SIG-M5 (cell line): Measurements from ENCODE around the gene DCUN1D2.
"Not testable (repeated sequence)": the region's sequence is repeated elsewhere in the genome, so short reads cannot be mapped to it uniquely, and the experiment has no call there.

ENCODE experiments used
- DNase-seq: peaks from one replicate; lab custom pipeline; 2025; lab: John Stamatoyannopoulos, UW

DCUN1D2 gene

DNA sequence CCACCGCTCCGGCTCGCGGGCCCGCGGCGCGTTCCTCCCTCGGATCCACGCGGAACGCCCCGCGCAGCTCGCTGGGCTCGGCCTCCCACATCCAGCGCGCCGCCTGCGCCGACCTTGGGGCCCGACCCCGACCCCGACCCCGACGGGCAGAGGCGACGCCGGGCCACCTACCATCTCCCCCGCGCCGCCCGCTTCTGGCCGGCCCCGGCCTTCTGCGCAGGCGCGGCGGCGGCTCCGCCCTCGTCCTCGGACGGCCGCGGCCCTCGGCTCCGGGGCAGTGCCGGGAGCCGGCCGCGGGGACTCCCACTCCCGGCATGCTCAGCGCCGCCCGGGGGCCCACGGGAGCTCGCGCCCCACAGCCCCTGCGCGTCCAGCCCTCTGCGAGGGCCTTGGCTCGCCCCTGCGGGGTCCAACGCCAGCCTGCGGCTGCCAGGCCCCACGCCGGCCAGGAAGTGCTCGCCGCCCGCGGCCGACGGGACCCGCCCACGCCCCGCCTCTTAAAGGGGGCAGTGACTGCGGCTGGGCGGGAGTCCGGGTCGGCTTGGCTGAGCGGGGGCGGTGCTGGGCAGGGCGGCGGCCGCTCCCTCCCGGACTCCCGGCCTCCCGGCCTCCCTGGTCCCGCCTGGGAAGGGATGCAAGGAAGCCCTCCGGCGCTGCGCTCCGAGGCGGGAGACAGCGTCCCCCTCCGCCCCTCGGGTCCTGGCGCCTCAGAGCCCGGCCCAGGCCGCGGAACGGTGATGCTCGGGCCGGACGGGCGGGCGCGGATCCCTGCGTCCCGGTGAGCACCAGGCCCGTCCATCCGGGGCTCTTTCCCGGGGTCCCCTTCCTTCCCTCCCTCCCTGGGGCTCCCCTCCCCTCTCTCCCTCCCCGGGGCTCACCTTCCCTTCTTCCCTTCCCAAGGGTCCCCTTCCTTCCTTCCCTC lies at the start of gene DCUN1D2:
TSS of gene DCUN1D2 (minus strand) at position 216 of the 922 bp plus-strand sequence. CDS start at position 174, 42 bp downstream.
- peak; percentile 33 for DNase-seq

DNA sequence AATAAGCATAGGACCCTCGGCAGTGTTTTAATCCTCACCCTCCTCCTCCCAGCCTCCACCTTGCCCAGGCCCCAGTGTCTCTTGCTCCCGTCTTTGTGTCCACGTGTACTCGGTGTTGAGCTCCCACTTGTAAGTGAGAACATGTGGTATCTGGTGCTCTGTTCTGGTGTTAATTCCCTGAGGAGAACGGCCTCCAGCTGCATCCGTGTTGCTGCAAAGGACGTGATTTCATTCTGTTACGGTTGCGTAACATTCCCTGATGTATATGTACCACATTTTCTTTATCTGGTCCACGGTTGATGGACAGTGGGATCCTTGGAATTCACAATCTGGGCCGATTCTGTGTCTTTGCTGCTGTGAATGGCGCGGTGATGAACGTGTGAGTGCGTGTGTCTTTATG lies 49.3 kb upstream of the DCUN1D2 start:
- DNase-seq = no peak

- DNase-seq = no peak
Measured at GRCh38 chr13:113539176-113539575, 48.7 kb upstream of the DCUN1D2 start.

DNA sequence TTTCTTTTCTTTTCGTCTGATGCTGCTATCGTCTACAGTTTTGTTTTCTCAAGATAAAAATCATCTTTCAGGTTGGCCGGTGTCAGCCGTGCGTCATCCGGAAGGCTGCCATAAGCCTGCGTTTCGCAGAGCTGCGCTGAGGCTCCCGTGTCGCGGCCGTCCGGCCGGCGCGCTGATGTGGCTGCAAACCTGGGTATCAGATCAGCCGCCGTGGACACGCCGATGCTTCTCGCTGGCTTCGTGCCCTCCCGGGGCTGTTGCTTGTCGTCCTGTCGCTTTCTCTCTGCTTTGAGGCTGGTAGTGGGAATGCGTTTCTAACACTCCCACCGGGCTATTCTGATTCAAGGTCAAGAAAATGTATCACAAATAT lies 48.2 kb upstream of the DCUN1D2 start:
- no peak for DNase-seq

DNA sequence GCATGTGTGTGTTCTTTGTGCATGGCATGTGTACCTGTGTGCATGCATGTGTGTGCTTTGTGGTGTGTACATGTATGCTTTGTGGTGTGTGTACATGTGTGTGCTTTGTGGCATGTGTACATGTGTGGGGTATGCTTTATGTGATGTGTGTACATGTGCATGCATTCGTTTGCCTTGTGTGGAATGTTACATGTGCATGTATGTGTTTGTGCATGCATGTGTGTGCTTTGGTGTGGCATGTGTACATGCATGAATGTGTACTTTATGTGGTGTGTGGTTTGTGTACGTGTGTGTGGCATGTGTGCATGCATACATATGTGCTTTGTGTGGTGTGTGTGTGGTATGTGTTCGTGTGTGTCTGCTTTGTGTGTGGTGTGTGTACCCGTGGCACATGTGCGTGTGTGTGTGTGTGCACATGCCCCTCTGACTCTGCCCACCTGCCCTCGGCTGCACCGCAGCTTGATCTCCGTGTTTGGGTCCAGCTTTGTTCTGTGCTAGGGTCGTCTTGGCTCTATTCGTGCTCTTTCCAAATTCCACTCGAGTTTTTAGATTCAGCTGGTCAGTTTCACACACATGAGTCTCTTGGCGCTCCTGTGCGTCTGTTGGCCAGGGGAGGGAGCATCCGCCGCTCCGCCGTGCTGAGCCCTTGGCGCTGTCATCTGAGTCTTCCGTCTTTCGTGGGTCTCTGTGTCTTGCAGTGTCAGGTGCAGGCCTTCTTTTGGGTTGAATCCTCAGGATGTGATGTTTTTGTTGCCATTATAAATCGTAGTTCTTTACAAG lies 47.6 kb upstream of the DCUN1D2 start:
- DNase-seq = no peak

GRCh38 chr13:113537205-113537604 lies 46.7 kb upstream of the DCUN1D2 start:
- no peak for DNase-seq

GRCh38 chr13:113536461-113537110 lies 46.1 kb upstream of the DCUN1D2 start:
- DNase-seq = no peak

- DNase-seq = no peak
Measured at GRCh38 chr13:113535381-113535781, 44.9 kb upstream of the DCUN1D2 start.

DNA sequence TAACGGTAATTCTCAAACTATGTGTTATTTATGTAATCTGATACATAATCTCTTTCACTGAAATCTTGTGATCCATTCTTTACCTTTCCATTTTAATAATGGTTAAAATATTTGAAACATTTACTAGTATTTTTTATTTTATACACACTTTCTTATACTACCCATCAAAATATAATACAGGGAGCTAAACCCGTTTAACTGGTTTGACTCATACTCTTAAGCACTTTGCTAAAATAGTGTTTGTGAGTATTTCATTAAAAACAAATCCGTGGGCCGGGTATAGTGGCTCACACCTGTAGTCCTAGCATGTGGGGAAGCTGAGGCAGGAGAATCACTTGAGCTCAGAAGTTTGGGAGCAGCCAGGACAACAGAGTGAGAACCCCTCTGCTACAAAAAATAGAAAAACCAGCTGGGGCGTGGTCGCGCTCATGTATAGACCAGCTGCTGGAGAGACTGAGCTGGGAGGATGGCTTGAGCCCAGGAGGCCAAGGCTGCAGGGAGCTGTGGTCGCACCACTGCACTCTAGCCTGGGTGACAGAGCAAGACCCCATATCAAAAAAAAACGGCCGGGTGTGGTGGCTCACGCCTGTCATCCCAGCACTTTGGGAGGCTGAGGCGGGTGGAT lies 43.8 kb upstream of the DCUN1D2 start:
- no peak for DNase-seq

DNA sequence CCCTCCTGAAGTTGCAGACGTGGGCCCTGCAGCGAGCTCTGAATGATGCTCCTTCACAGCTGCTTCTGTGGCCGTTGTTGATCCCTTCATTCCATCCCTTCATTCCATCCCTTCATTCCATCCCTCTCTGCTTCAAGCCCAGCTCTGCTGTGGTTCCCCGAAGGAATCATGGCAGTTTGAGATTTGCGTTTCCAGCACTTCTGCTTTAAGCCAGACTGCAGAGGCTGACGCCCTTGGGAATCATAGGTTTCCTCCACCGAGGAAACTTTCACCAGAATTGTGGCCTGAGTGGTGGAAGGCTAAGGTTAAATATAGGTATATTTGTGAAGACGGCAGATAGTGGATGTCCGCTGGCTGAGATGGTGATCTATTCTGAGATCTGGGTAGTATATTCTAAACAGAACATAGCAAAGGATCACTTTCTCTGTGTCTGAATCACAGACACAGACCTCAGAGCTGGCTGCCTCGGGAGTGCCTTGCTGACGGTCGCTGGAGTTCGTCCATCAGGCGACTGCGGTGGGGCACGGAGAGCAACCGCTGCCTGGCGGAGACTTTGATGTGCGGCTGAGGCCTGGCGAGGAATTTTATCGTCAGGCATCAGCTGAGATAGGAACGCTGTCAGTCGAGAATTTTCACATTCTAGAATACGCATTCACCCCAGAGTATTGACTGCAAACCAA lies 42.8 kb upstream of the DCUN1D2 start:
- no peak for DNase-seq

- DNase-seq = no peak
Measured at GRCh38 chr13:113532156-113532806, 41.8 kb upstream of the DCUN1D2 start.

- DNase-seq = no peak
Measured at GRCh38 chr13:113531041-113531873, 40.7 kb upstream of the DCUN1D2 start.

- no peak for DNase-seq
Measured at GRCh38 chr13:113528813-113529180, 38.3 kb upstream of the DCUN1D2 start.

GRCh38 chr13:113528101-113528812 lies 37.7 kb upstream of the DCUN1D2 start:
- no peak for DNase-seq

DNA sequence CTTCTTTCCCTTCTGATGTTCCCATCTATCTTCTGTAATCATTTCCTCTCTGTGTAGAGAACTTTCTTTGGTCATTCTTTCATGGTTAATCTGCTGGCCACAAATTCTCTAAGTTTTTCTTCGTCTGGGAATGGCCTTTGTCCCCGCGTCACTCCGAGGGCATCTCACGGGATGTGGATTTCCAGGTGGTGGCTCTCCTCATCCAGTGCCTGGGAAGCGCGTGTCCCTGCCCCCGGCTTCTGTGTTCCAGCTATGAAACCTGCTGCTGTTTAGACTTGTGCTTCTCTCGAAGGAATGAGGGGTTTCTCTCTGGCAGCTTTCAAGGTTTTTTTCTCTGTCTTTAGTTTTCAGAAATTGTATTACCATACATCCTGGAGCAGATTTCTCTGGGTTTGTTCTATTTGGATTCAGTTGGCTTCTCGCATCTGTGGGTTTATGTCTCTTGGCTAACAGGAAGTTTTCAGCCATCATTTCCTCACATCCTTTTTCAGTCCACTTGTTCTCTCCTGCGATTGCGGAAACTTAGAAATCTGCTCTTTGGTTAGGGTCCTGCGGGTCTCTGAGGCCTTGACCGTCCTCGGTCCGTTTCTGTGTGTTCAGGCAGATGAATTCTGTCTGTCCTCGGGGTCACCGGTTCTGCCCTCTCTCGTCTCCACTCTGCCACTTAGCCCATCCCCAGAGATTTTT lies 36.9 kb upstream of the DCUN1D2 start:
- no peak for DNase-seq

- DNase-seq = no peak
Measured at GRCh38 chr13:113526466-113527220, 36.1 kb upstream of the DCUN1D2 start.

- DNase-seq = not testable (repeated sequence)
Measured at GRCh38 chr13:113522438-113522837, 31.9 kb upstream of the DCUN1D2 start.

DNA sequence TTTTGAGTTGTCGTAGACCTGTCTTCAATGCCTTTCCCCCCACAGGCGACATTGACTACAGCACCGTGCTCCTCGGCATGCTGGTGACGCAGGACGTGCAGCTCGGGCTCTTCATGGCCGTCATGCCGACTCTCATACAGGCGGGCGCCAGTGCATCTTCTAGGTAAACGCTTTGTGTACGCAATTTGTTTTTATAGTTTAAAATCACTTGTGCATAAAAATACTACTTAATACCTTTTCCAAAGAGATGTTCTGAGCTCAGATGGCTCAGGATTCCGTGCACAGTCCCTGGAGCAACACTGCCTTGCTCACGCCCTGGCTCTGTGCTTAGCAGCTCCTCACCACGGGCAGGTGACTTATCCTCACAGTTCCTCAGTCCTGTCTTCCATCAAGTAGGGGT lies 30.1 kb upstream of the DCUN1D2 start:
- DNase-seq = no peak
